Measurements from ENCODE around the gene RIMBP2.

DNA sequence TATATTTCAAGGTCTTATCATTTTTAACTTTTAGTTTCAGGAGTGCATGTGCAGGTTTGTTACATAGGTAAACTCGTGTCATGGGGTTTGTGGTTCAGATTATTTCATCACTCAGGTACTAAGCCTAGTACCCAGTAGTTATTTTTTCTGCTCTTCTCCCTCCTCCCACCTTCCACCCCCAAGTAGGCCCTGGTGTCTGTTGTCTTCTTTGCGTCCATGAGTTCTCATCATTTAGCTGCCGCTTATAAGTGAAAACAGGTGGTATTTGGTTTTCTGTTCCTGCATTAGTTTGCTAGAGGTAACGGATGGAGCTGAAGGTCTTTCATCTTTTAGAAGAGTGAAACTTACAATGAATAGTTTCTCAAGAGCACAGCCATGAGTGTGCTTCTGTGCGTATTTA, 354.0 kb downstream of the RIMBP2 start:
- TF ChIP-seq POLR2A (IDR thresholded peaks at IDR 0.05; ENCODE audit: low read depth, low read length) (no peak), POLR2AphosphoS5 (IDR thresholded peaks at IDR 0.05; ENCODE audit: low read depth, low read length) (no peak)

Data from GM12892 (cell line).